ENCODE results near the gene PKM.

Gene PKM

GRCh38 chr15:72199721-72200212 is 31.2 kb downstream of the PKM start:
- peak; percentile 86 for DNase-seq

- DNase-seq, result no peak
Observed at GRCh38 chr15:72199205-72199515, 31.8 kb downstream of the PKM start.

- DNase-seq, result no peak
Observed at GRCh38 chr15:72198356-72199204, 32.4 kb downstream of the PKM start.

GRCh38 chr15:72197460-72198355 is 33.3 kb downstream of the PKM start, which contains the start of gene GRAMD2A:
GRAMD2A (minus strand) TSS chr15:72197787.
- DNase-seq, result no peak

GRCh38 chr15:72197041-72197459 is 33.9 kb downstream of the PKM start:
- no peak for DNase-seq

- no peak for DNase-seq
Observed at GRCh38 chr15:72196409-72197040, 34.5 kb downstream of the PKM start.

GRCh38 chr15:72195101-72195511 is 35.9 kb downstream of the PKM start:
- peak; percentile 95 for DNase-seq

- DNase-seq, result no peak
Observed at GRCh38 chr15:72193836-72194396, 37.1 kb downstream of the PKM start.

- no peak for DNase-seq
Observed at GRCh38 chr15:72192416-72192815, 38.6 kb downstream of the PKM start.

GRCh38 chr15:72189250-72189902 is 41.6 kb downstream of the PKM start:
- no peak for DNase-seq

GRCh38 chr15:72184165-72184811 is 46.7 kb downstream of the PKM start:
- DNase-seq, result no peak

- no peak for DNase-seq
Observed at GRCh38 chr15:72183781-72184164, 47.2 kb downstream of the PKM start.

- DNase-seq, result no peak
Observed at GRCh38 chr15:72182673-72183072, 48.3 kb downstream of the PKM start.

- no peak for DNase-seq
Observed at GRCh38 chr15:72182244-72182643, 48.7 kb downstream of the PKM start.

GRCh38 chr15:72180761-72181324 is 50.1 kb downstream of the PKM start:
- DNase-seq, result no peak

GRCh38 chr15:72179950-72180581 is 50.9 kb downstream of the PKM start:
- DNase-seq, result no peak

GRCh38 chr15:72178976-72179585 is 51.9 kb downstream of the PKM start:
- no peak for DNase-seq

GRCh38 chr15:72176743-72177142 is 54.2 kb downstream of the PKM start:
- no peak for DNase-seq

GRCh38 chr15:72176159-72176558 is 54.8 kb downstream of the PKM start:
- DNase-seq, result no peak

Data from RPMI8226 (cell line).